Measurements from ENCODE around the gene FNBP1.
A peak's percentile ranks its signal among the peaks of the same experiment; 100 is the strongest.
"Not testable (repeated sequence)": the region's sequence is repeated elsewhere in the genome, so short reads cannot be mapped to it uniquely, and the experiment has no call there.

FNBP1 gene

GRCh38 chr9:130020618-130021017 lies 22.4 kb downstream of the FNBP1 start:
- no peak for DNase-seq

DNA sequence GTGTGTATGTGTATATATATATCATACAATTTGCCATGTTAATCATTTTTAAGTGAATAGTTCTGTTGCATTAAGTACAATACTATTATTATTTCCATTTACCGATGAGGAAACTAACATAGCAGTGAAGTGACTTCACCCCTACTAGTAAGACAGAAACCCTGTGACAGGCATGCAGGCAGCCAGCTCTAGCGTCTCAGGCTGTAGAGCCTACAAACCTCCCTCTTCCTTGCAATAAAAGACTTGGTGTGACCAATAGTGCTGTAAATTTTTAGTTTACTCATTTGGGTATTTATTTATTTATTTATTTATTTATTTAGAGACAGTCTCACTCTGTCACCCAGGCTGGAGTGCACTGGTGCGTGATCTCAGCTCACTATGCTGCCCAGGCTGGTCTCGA lies 24.7 kb downstream of the FNBP1 start:
- DNase-seq = no peak

DNA sequence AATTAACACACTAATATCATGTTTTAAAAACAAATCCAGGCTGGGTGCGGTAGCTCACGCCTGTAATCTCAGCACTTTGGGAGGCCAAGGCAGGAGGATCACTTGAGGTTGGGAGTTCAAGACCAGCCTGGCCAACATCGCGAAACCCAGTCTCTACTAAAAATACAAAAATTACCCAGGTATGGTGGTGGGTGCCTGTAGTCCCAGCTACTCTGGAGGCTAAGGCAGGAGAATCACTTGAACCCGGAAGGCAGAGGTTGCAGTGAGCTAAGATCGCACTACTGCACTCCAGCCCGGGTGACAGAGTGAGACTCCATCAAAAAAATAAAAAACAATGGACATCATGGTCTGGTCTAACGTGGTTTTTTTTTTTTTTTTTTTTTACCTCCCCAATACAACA lies 25.5 kb downstream of the FNBP1 start:
- DNase-seq = not testable (repeated sequence)

GRCh38 chr9:130017076-130017475 lies 25.9 kb downstream of the FNBP1 start:
- DNase-seq = peak; percentile 7

GRCh38 chr9:130015353-130016019 lies 27.5 kb downstream of the FNBP1 start:
- no peak for DNase-seq

DNA sequence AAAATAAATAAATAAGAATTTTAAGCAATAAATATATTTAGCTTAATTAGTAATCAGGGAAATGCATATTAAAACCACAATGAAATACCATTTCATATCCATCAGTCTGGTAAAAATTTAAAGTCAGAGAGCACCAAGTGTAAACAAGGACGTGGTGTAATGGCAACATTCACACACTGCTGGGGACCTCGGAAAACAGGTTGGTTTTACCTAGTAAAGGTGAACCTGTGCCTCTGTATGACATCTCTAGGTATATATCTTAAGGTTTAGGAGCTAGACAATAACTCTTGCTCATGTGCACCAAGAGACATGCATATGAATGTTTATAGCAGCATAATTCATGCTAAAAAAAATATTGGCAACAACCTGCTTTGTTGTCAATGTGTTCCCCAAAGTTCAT lies 29.7 kb downstream of the FNBP1 start:
- DNase-seq = no peak

DNA sequence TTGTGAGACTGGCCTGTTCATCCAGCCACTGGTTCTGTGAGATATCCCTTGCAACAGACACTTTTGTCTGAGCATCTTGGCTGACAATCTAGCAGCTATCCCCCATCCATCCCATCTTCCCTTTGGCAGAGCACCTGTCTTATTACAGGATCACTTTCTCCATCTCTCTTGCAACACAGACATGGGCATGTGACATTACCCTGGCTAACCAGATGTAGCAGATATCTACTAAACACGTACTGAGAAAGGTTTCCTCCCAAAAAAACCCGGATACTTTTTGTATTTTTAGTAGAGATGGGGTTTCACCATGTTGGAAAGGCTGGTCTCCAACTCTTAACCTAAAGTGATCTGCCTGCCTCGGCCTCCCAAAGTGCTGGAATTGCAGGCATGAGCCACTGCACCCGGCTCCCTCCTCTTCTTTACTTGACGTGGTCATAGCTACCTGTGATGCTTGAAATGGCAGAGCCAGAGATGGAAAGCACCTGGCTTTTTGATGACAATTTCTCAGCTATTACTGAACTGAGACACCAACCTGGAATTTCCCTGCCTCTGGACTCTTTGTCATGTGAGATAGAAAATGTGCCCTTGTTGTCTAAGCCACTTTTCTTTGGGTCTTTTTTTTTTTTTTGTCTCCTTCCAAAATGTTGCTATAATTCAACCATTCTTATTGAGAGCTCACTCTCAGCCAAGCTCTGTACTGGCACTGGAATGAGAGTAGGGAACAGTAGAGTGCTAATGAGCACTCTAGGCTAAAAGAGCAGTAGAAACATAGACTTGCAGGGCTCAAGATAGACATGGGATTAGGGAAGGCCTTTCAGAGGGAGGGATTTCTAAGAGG lies 32.6 kb downstream of the FNBP1 start:
- DNase-seq = no peak

GRCh38 chr9:130009546-130009945 lies 33.4 kb downstream of the FNBP1 start:
- not testable (repeated sequence) for DNase-seq

- no peak for DNase-seq
Measured at GRCh38 chr9:130008538-130008937, 34.5 kb downstream of the FNBP1 start.

GRCh38 chr9:130006952-130007351 lies 36.0 kb downstream of the FNBP1 start:
- not testable (repeated sequence) for DNase-seq

- DNase-seq = no peak
Measured at GRCh38 chr9:130003943-130004552, 38.9 kb downstream of the FNBP1 start.

- no peak for DNase-seq
Measured at GRCh38 chr9:130002320-130002719, 40.7 kb downstream of the FNBP1 start.

DNA sequence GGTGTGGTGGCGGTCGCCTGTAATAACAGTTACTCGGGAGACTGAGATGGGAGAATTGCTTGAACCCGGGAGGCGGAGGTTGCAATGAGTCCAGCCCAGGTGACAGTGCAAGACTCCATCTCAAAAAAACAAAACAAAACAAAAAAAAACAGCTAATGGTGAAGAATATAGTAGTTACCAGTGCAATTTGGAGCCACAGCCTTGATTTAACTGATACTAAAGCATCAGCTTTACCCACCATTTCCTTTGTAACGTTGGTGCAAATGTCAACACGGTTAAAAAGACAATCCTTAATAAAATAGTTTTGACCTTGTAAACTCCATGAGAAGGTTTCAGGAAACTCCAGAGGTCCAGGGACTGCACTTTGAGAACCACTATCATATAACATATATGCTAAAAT lies 41.8 kb downstream of the FNBP1 start:
- DNase-seq = no peak

DNA sequence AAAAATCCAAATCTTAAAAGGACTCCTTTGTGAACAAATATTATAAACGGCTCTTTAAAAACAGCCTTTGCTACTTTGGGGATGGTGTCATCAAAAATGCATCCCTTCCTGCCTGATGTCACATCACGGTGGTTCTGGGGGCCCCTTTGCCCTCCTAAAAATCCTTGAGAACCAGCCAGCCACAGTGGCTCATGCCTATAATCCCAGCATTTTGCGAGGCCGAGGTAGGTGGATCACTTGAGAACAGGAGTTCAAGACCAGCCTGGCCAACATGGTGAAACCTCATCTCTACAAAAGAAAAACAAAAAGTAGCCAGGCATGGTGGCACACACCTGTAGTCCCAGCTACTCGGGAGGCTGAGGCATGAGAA lies 43.9 kb downstream of the FNBP1 start:
- DNase-seq = no peak

DNA sequence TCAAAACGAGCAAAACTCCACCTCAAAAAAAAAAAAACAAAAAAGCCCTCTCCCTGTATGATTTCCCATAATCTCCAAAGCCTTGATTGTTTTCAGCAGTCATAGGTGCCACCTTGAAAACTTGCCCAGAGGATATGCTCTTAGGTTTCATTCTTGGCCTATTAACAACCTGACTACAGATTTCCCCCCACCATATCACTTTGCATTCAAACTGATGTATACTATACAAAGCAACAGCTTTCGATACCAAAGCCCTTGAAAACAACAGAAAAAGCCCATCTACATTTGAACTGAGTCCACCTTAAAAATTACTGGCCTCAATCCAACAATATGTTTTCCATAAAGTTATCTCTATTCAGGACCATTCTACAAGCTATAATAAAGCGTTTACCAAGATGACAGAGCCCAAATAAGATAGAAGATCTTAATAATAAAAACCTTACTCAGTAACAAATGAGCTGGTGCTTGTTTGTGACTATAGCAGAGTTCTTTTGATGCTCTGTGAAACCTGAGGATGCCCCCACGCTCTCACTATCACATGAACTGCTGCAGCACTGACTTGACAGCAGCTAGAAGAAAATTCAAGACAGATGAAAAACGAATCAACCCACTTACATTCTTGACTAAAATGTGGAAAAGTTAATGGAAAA lies 44.4 kb downstream of the FNBP1 start:
- DNase-seq = no peak

GRCh38 chr9:129997706-129998105 lies 45.3 kb downstream of the FNBP1 start:
- DNase-seq = not testable (repeated sequence)

GRCh38 chr9:129996161-129996830 lies 46.7 kb downstream of the FNBP1 start:
- DNase-seq = no peak

GRCh38 chr9:129995409-129996160 lies 47.4 kb downstream of the FNBP1 start:
- no peak for DNase-seq

DNA sequence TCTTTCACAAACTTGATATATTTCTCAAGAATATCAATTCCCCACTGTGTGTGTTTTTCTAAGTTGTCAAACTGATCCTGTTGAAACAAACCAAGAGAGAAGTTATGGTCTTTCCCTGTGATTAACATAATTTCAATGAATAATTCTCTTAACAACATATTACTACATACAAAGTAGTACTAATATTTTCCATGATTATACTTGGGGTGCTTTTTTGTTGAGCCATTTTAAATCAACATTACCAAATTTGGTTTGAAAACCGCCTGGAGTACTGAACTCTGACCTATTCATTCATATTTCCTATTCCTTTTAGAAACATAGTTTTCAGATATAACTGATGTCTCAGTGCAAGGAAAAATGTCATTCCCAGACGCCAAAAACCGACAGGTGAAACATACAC lies 48.1 kb downstream of the FNBP1 start:
- DNase-seq = no peak

DNA sequence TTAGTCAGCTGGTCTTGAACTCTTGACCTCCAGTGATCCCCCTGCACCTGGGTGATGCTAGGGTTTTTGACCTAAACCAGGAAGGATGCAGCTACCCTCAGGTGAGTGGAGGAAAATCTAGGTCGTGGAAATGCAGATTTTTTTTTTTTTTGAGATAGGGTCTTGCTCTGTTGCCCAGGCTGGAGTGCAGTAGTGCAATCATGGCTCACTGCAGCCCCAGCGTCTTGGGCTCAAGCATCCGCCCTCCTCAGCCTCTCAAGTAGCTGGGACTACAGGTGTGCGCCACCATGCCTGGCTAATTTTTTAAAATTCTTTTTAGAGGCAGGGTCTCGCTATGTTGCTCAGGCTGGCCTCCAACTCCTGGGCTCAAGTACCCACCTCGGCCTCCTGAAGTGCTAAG lies 51.9 kb downstream of the FNBP1 start:
- not testable (repeated sequence) for DNase-seq

DNA sequence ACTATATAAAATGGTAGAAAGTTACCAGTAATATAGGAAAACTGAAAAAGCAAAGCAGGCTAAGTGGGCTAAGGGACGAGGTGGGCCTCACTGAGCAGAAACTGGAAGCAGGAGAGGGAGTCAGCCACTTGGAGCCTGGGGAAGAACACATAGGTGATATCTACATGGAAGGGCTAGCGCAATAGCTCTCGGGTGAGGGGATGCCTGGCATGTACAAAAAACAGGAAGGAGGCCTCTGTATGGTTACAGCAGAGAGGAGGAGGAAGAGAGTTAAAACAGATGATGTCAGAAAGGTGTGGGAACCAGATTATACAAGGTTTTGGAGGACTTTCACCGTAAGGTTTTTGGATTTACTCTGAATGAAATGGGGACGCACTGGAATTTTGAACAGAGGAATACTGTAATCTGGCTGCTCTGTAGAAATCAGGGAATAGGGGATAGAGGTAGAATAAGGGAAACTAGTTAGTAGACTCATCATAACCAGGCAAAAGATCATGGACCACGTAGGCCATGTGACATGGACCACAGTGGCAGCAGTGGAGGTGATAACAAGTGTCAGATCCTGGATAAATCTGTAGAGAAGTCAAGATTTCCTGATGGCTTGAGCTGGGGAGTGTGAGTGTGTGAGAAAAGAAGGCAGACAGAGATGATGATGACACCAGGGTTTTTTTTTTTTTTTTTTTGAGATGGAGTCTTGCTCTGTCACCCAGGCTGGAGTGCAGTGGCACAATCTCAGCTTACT lies 52.5 kb downstream of the FNBP1 start:
- no peak for DNase-seq
